ENCODE data around the gene TMPRSS12. TPM values are rescaled to one million over a fixed set of nuclear protein-coding genes. Genes with fewer than 3 reads are reported as not detected.

Gene TMPRSS12
- total and polyA plus RNA-seq, 9 of the 15 experiments (the other 6 are each of a cell fraction or from before 2014, with no cell fraction given) = 0.04 TPM; not detected in 8

GRCh38 chr12:50918584-50919316, 76.0 kb downstream of the TMPRSS12 start (continued):
- TF ChIP-seq CBFA2T2 (conservative IDR thresholded peaks at IDR 0.05) (peak; percentile 45; the same call in 1 of the 2 replicates), POLR2B (IDR thresholded peaks at IDR 0.05; ENCODE audit: low read depth, partially characterized antibody) (no peak), CREBBP (IDR thresholded peaks at IDR 0.05; ENCODE audit: low read depth, low read length) (no peak), ELF2 (CRISPR knock-in tag; IDR thresholded peaks at IDR 0.05) (no peak), ZKSCAN8 (CRISPR knock-in tag; IDR thresholded peaks at IDR 0.05) (no peak), ZNF668 (CRISPR knock-in tag; IDR thresholded peaks at IDR 0.05) (no peak), ERF (CRISPR knock-in tag; IDR thresholded peaks at IDR 0.05) (no peak), HDAC3 (IDR thresholded peaks at IDR 0.05; ENCODE audit: borderline replicate concordance, partially characterized antibody) (no peak), HMBOX1 (IDR thresholded peaks at IDR 0.05) (no peak), ZEB2 (IDR thresholded peaks at IDR 0.05) (no peak), ZNF592 (IDR thresholded peaks at IDR 0.05) (peak; percentile 64), ARHGAP35 (IDR thresholded peaks at IDR 0.05; ENCODE audit: partially characterized antibody) (no peak), NFE2 (IDR thresholded peaks at IDR 0.05; ENCODE audit: low read depth) (peak; percentile 69), HNRNPUL1 (IDR thresholded peaks at IDR 0.05; ENCODE audit: low read length) (no peak), ZNF347 (CRISPR knock-in tag; IDR thresholded peaks at IDR 0.05; ENCODE audit: low read depth) (no peak), ZNF79 (CRISPR knock-in tag; IDR thresholded peaks at IDR 0.05; ENCODE audit: low read depth) (peak; percentile 68; the same call in 1 of the 2 replicates), SMARCA4 (IDR thresholded peaks at IDR 0.05) (0 out of 2 replicates have a peak, but pooled peaks have one; percentile 39), VEZF1 (CRISPR knock-in tag; IDR thresholded peaks at IDR 0.05) (no peak; the same call in 1 of the 2 replicates), PRDM10 (IDR thresholded peaks at IDR 0.05; ENCODE audit: partially characterized antibody) (no peak)
